ENCODE data around the gene HK2.

The HK2 gene

GRCh38 chr2:74812787-74813590 lies 20.9 kb upstream of the HK2 start:
- TF ChIP-seq, protein P1, sequence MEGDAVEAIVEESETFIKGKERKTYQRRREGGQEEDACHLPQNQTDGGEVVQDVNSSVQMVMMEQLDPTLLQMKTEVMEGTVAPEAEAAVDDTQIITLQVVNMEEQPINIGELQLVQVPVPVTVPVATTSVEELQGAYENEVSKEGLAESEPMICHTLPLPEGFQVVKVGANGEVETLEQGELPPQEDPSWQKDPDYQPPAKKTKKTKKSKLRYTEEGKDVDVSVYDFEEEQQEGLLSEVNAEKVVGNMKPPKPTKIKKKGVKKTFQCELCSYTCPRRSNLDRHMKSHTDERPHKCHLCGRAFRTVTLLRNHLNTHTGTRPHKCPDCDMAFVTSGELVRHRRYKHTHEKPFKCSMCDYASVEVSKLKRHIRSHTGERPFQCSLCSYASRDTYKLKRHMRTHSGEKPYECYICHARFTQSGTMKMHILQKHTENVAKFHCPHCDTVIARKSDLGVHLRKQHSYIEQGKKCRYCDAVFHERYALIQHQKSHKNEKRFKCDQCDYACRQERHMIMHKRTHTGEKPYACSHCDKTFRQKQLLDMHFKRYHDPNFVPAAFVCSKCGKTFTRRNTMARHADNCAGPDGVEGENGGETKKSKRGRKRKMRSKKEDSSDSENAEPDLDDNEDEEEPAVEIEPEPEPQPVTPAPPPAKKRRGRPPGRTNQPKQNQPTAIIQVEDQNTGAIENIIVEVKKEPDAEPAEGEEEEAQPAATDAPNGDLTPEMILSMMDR (IDR thresholded peaks at IDR 0.05; ENCODE audit: low read depth, low read length) = no peak
- H3K27ac ChIP-seq = no peak overlapping the region
- H3K4me3 ChIP-seq (ENCODE audit: low read depth, low read length) = no peak overlapping the region
- no peak for DNase-seq
- H3K36me3 ChIP-seq = no peaks in the 10 kb centered on the region
- no peaks in the 10 kb centered on the region for H3K27me3 ChIP-seq (ENCODE audit: insufficient read depth, low read depth, severe bottlenecking)
- H3K9me3 ChIP-seq (ENCODE audit: severe bottlenecking) = no peaks in the 10 kb centered on the region

DNA sequence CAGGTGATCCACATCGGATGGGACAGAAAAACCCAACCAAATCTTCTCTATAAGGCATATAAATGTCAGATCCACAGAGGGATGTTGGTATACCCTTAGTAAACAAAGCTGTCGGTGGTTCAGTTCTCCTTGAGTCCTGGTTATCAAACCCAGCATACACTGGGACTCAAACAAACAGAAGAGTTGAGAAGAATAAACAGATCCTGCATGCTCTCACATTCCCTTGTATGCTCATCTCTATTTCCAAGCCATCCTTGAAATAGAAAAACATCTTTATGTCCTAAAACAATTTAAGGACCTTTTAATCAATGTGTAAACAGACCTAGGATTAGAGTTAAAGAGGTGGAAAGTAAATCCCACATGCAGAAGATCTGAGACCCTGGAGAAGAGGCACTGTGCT lies 19.8 kb upstream of the HK2 start:
- no peak overlapping the region for H3K4me3 ChIP-seq (ENCODE audit: low read depth, low read length)

DNA sequence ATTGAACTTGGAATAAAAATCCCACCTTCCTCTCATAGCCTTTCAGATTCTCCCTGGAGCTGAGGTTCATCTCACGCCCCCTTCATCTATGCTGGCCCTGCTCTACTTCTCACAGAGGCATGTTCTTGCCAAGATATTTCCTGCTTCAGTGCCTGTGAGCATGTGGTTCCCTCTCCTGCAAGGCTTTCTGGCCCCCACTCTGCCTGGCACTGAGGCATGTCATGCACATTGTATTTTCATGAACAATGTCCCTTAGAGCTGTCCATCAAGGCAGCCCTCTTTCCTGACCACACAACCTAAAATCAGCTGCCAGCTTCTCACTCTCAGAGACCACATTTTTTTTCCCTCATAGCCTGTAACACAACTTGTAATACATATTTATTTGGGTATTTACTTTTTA lies 18.0 kb upstream of the HK2 start:
- H3K36me3 ChIP-seq = no peaks in the 10 kb centered on the region
- no peak overlapping the region for H3K4me3 ChIP-seq (ENCODE audit: low read depth, low read length)
- no peak overlapping the region for H3K27ac ChIP-seq
- TF ChIP-seq, protein P1 (IDR thresholded peaks at IDR 0.05; ENCODE audit: low read depth, low read length) = no peak
- no peaks in the 10 kb centered on the region for H3K9me3 ChIP-seq (ENCODE audit: severe bottlenecking)
- no peak for DNase-seq
- H3K27me3 ChIP-seq (ENCODE audit: insufficient read depth, low read depth, severe bottlenecking) = no peaks in the 10 kb centered on the region

More for the DNA sequence above, 19.8 kb upstream of the HK2 start:
- Histone ChIP-seq H3K27ac (no peak overlapping the region), H3K27me3 (ENCODE audit: insufficient read depth, low read depth, severe bottlenecking) (no peaks in the 10 kb centered on the region), H3K36me3 (no peaks in the 10 kb centered on the region), H3K9me3 (ENCODE audit: severe bottlenecking) (no peaks in the 10 kb centered on the region)
- TF ChIP-seq, protein P1 (IDR thresholded peaks at IDR 0.05; ENCODE audit: low read depth, low read length) = no peak
- DNase-seq = no peak

- DNase-seq = no peak
- TF ChIP-seq, protein P1 (IDR thresholded peaks at IDR 0.05; ENCODE audit: low read depth, low read length) = no peak
- H3K36me3 ChIP-seq = no peaks in the 10 kb centered on the region
- H3K27me3 ChIP-seq (ENCODE audit: insufficient read depth, low read depth, severe bottlenecking) = no peaks in the 10 kb centered on the region
- no peaks in the 10 kb centered on the region for H3K9me3 ChIP-seq (ENCODE audit: severe bottlenecking)
- peak overlapping the region; percentile 55 for H3K27ac ChIP-seq
- H3K4me3 ChIP-seq (ENCODE audit: low read depth, low read length) = no peak overlapping the region
These were observed 17.2 kb upstream of the HK2 start for GRCh38 chr2:74816540-74817303.

DNA sequence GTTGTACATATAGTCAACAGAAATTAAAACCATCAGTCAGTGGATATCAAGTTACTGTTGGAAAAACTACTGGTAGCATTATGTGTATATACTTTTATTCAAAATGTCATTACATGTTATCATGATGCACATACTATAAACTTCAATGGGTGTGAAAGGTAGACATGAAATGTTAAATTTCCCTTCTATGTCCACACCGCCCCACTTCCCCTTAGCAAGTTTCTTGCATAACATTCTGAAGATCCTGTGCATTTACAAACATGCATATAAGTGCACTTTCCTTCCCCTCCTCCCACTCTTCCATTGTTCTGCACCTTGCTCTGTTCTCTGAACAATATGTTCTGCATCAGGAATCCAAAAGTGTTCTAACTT lies 16.6 kb upstream of the HK2 start:
- TF ChIP-seq, protein P1 (IDR thresholded peaks at IDR 0.05; ENCODE audit: low read depth, low read length) = no peak
- H3K27ac ChIP-seq = peak overlapping the region; percentile 55
- H3K9me3 ChIP-seq (ENCODE audit: severe bottlenecking) = no peaks in the 10 kb centered on the region
- H3K36me3 ChIP-seq = no peaks in the 10 kb centered on the region
- no peaks in the 10 kb centered on the region for H3K27me3 ChIP-seq (ENCODE audit: insufficient read depth, low read depth, severe bottlenecking)
- DNase-seq = no peak
- H3K4me3 ChIP-seq (ENCODE audit: low read depth, low read length) = no peak overlapping the region

Measured in WERI-Rb-1 (cell line).